Peyer's patch (tissue), 4 donors: ENCODE measurements around the gene UBE2E2.

Experiments
- POLR2A ChIP-seq, 2 donors: fragments of 450-650 bp; IDR thresholded peaks; one replicate each; pipeline ENCODE4 v1.5.1; 2017; ENCODE audit warnings: antibody characterized with exemption in 2 of 2, mild to moderate bottlenecking in 2 of 2, moderate library complexity in 2 of 2
- TF ChIP-seq, protein P1 (sequence below), 6 experiments: fragments of 450-650 bp in 4 of 6; fragments of 200-600 bp in 2 of 6; sonication (generic) in 1 of 6; IDR thresholded peaks; one replicate each; pipeline ENCODE4 v1.5.1; 2017 to 2019; ENCODE audit warnings: antibody characterized with exemption in 6 of 6, mild to moderate bottlenecking in 3 of 6, moderate library complexity in 1 of 6

- TF ChIP-seq, protein P1, sequence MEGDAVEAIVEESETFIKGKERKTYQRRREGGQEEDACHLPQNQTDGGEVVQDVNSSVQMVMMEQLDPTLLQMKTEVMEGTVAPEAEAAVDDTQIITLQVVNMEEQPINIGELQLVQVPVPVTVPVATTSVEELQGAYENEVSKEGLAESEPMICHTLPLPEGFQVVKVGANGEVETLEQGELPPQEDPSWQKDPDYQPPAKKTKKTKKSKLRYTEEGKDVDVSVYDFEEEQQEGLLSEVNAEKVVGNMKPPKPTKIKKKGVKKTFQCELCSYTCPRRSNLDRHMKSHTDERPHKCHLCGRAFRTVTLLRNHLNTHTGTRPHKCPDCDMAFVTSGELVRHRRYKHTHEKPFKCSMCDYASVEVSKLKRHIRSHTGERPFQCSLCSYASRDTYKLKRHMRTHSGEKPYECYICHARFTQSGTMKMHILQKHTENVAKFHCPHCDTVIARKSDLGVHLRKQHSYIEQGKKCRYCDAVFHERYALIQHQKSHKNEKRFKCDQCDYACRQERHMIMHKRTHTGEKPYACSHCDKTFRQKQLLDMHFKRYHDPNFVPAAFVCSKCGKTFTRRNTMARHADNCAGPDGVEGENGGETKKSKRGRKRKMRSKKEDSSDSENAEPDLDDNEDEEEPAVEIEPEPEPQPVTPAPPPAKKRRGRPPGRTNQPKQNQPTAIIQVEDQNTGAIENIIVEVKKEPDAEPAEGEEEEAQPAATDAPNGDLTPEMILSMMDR (IDR thresholded peaks at IDR 0.05), result no peak
- no peak for TF ChIP-seq POLR2A (IDR thresholded peaks at IDR 0.05)
These were observed 89.3 kb downstream of the UBE2E2 start for GRCh38 chr3:23292432-23292831.
